Endothelial cell (in vitro differentiated cells): ENCODE data around the gene ARHGAP33. TPM values are rescaled to one million over a fixed set of nuclear protein-coding genes. Genes with fewer than 3 reads are reported as not detected.
A peak's percentile ranks its signal among the peaks of the same experiment; 100 is the strongest.

Experiments
- DNase-seq: peaks from one replicate; pipeline ENCODE4 v3.0.0; 2021; ENCODE audit warnings: low spot score
- H3K27ac Mint-ChIP-seq: one replicate; pipeline ENCODE4 v1.8.0; 2021; ENCODE audit warnings: mixed read lengths, inconsistent platforms; ENCODE audit not compliant: unreplicated experiment
- H3K27me3 Mint-ChIP-seq: one replicate; pipeline ENCODE4 v1.8.0; 2021; ENCODE audit warnings: mild to moderate bottlenecking, moderate library complexity, mixed read lengths, inconsistent platforms; ENCODE audit not compliant: unreplicated experiment
- H3K36me3 Mint-ChIP-seq: one replicate; pipeline ENCODE4 v1.8.0; 2021; ENCODE audit warnings: mild to moderate bottlenecking, low read depth, mixed read lengths, inconsistent platforms; ENCODE audit not compliant: unreplicated experiment
- H3K4me1 Mint-ChIP-seq: one replicate; pipeline ENCODE4 v1.8.0; 2021; ENCODE audit warnings: mild to moderate bottlenecking, mixed read lengths, inconsistent platforms; ENCODE audit not compliant: unreplicated experiment
- H3K4me3 Mint-ChIP-seq: one replicate; pipeline ENCODE4 v1.8.0; 2021; ENCODE audit warnings: mild to moderate bottlenecking, mixed read lengths, inconsistent platforms; ENCODE audit not compliant: unreplicated experiment
- H3K9me3 Mint-ChIP-seq: one replicate; pipeline ENCODE4 v1.8.0; 2021; ENCODE audit warnings: mixed read lengths, inconsistent platforms; ENCODE audit not compliant: unreplicated experiment
- total RNA-seq: library from RNA; stranded (reverse); fragmentation: NEBNext Ultra II Directional; extraction: Animal tissue kit (Norgen Biotek cat#: 25700); gene quantifications from one replicate; pipeline ENCODE4 v1.2.1, GENCODE V29; 2021; ENCODE audit not compliant: unreplicated experiment
- TF ChIP-seq, protein P1 (sequence below): fragments of 200-600 bp; sonication (generic); IDR thresholded peaks from one replicate; pipeline ENCODE4 v1.5.0; 2021; ENCODE audit warnings: antibody characterized with exemption; ENCODE audit not compliant: unreplicated experiment

The ARHGAP33 gene
- total RNA-seq, 1 donor from 2014 or later = 8.5 TPM

DNA sequence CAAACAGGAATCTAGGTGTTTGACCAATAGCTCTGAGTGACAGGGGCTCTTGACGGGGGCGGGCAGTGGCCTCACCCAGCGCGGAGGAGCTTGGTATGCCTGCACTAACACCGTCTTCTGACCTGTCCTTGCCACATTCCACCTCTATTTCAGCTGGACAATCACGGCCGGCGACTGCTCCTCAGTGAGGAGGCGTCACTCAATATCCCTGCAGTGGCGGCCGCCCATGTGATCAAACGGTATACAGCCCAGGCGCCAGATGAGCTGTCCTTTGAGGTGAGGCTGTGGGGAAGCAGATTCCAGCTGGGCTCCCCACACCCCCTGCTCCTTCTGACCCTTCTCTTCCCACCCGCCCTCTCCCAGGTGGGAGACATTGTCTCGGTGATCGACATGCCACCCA, 4.7 kb downstream of the ARHGAP33 start:
- TF ChIP-seq, protein P1, sequence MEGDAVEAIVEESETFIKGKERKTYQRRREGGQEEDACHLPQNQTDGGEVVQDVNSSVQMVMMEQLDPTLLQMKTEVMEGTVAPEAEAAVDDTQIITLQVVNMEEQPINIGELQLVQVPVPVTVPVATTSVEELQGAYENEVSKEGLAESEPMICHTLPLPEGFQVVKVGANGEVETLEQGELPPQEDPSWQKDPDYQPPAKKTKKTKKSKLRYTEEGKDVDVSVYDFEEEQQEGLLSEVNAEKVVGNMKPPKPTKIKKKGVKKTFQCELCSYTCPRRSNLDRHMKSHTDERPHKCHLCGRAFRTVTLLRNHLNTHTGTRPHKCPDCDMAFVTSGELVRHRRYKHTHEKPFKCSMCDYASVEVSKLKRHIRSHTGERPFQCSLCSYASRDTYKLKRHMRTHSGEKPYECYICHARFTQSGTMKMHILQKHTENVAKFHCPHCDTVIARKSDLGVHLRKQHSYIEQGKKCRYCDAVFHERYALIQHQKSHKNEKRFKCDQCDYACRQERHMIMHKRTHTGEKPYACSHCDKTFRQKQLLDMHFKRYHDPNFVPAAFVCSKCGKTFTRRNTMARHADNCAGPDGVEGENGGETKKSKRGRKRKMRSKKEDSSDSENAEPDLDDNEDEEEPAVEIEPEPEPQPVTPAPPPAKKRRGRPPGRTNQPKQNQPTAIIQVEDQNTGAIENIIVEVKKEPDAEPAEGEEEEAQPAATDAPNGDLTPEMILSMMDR = no peak
- Mint-ChIP-seq H3K9me3 (no peaks in the 10 kb centered on the region), H3K36me3 (peaks cover 7% of the 10 kb centered on the region), H3K27me3 (peaks cover 17% of the 10 kb centered on the region), H3K4me3 (no peak overlapping the region), H3K27ac (no peak overlapping the region), H3K4me1 (peaks cover 10% of the 10 kb centered on the region)
- no peak for DNase-seq

DNA sequence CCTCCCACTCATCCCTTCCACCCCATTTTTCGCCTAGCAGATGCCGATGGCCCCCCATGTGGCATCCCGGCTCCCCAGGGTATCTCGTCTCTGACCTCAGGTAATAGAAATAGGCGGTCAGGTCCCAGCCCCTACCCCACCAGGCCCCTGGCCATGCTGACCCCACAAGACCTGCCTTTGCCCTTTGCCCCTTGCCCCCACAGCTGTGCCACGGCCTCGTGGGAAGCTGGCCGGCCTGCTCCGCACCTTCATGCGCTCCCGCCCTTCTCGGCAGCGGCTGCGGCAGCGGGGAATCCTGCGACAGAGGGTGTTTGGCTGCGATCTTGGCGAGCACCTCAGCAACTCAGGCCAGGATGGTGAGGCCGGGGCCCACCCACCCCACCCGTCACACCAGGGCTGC, 5.4 kb downstream of the ARHGAP33 start:
- TF ChIP-seq, protein P1 = no peak
- Mint-ChIP-seq H3K36me3 (peaks cover 7% of the 10 kb centered on the region), H3K27me3 (peaks cover 21% of the 10 kb centered on the region), H3K27ac (no peak overlapping the region), H3K4me3 (no peak overlapping the region), H3K9me3 (no peaks in the 10 kb centered on the region), H3K4me1 (peaks cover 10% of the 10 kb centered on the region)
- no peak for DNase-seq

DNA sequence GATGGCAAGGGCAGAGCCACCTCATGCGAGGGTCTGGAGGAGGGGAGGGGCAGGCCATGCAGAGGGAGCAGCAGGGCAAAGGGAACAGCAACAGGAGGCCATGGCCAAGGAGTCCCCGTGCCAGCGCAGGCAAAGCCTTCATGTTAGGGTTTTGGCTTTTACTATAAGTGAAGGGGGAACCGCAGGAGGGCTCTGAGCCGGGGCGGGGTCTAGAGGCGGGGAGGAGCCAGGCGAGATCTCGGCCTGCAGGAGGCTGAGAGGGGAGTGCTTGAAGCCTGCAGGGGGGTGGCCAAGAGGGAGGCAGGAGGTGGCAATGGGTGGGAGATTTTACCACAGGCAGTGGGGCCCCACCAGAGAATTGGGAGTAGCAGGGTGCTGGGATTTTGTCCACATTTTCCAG, 6.3 kb downstream of the ARHGAP33 start:
- H3K36me3 Mint-ChIP-seq = peaks cover 7% of the 10 kb centered on the region
- peaks cover 24% of the 10 kb centered on the region for H3K27me3 Mint-ChIP-seq
- no peak overlapping the region for H3K27ac Mint-ChIP-seq
- TF ChIP-seq, protein P1 = no peak
- H3K9me3 Mint-ChIP-seq = no peaks in the 10 kb centered on the region
- H3K4me1 Mint-ChIP-seq = peaks cover 9% of the 10 kb centered on the region
- no peak for DNase-seq
- no peak overlapping the region for H3K4me3 Mint-ChIP-seq

DNA sequence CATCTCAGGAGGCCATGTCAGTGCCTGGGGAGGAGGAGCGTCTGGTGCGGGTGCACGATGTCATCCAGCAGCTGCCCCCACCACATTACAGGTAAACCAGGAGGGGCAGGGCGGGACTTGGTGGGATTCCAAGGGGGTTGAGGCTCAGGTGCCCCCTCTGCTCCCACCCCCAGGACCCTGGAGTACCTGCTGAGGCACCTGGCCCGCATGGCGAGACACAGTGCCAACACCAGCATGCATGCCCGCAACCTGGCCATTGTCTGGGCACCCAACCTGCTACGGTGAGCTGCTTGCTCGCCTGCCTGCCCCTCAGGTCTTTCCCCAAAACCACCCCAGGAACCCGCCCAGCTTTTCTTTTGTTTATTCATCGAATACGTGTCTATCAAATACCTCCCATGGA, 7.2 kb downstream of the ARHGAP33 start:
- Mint-ChIP-seq H3K27ac (peak overlapping the region; percentile 13), H3K4me1 (peaks cover 4% of the 10 kb centered on the region), H3K36me3 (peaks cover 7% of the 10 kb centered on the region), H3K27me3 (peaks cover 20% of the 10 kb centered on the region), H3K9me3 (no peaks in the 10 kb centered on the region), H3K4me3 (no peak overlapping the region)
- TF ChIP-seq, protein P1 = no peak
- DNase-seq = no peak

DNA sequence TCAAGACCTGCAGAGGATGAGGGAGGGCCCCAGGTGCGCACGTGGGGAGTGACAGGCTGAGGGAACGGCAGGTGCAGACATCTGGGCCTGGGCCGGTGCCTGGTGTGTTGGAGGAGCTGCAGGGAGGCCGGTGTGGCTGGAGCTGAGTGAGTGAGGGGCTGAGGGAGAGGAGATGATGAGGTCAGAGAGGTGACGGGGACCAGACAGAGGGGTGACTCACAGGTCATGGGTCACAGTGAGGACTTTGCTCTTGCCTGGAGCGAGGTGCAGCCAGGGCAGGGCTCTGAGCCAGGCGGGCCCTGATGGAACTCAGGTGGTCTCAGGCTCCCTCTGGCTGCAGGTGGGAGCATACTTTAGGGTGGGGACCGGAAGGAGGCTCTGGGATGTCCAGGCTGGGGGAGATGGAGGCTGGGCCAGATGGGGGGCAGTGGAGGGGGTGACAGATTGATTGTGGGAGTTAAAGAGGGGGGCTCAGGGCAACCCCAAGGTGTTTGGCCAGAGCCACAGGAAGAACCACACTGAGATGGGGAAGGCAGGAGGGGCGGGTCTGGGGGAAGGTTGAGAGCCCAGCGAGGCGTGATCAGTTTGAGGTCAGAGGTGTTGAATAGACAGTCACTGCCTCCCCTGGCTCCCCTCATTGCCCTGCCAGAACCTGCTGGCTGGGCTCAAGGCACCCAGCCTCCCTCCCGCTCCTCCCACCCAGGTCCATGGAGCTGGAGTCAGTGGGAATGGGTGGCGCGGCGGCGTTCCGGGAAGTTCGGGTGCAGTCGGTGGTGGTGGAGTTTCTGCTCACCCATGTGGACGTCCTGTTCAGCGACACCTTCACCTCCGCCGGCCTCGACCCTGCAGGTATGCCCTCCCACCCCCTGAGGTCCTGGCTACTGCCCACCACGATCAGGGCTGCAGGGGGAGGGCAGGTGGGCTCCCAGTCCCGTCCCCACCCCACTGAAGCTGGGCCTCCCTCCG, 8.4 kb downstream of the ARHGAP33 start:
- H3K27me3 Mint-ChIP-seq = peaks cover 20% of the 10 kb centered on the region
- H3K4me3 Mint-ChIP-seq = peak overlapping the region; percentile 70
- DNase-seq = no peak
- H3K9me3 Mint-ChIP-seq = no peaks in the 10 kb centered on the region
- TF ChIP-seq, protein P1 = no peak
- H3K4me1 Mint-ChIP-seq = peaks cover 4% of the 10 kb centered on the region
- peaks cover 7% of the 10 kb centered on the region for H3K36me3 Mint-ChIP-seq
- no peak overlapping the region for H3K27ac Mint-ChIP-seq
